ENCODE measurements around the gene SLC7A6OS. TPM values are rescaled to one million over a fixed set of nuclear protein-coding genes. Genes with fewer than 3 reads are reported as not detected.

SLC7A6OS gene
- total RNA-seq, 3 donors from 2014 or later: 16.4 to 18.6 (median 16.5) TPM

GRCh38 chr16:68299571-68300453 is 10.9 kb downstream of the SLC7A6OS start:
- intact Hi-C loops (cut with DNase I; ENCODE audit: low total_unique reads): no loop called here
- DNase-seq (ENCODE audit: low spot score in 2 of 2): no peak
- no peak for TF ChIP-seq POLR2AphosphoS5 (IDR thresholded peaks at IDR 0.05)
- no peak for TF ChIP-seq CTCF (IDR thresholded peaks at IDR 0.05)
- no peak for TF ChIP-seq POLR2A (IDR thresholded peaks at IDR 0.05)
- Histone ChIP-seq H3K27ac (peak overlapping the region in 1 of 2 donors; percentile 65), H3K4me1 (no peaks in the 10 kb centered on the region), H3K9me3 (no peaks in the 10 kb centered on the region), H3K4me3 (no peak overlapping the region), H3K36me3 (peaks cover 4% of the 10 kb centered on the region), H3K27me3 (no peaks in the 10 kb centered on the region)

- Histone ChIP-seq H3K4me3 (no peak overlapping the region), H3K27me3 (no peaks in the 10 kb centered on the region), H3K27ac (peak overlapping the region; percentile 11 to 65), H3K36me3 (peaks cover 4% of the 10 kb centered on the region), H3K9me3 (no peaks in the 10 kb centered on the region), H3K4me1 (no peaks in the 10 kb centered on the region)
- intact Hi-C loops (cut with DNase I; ENCODE audit: low total_unique reads): no loop called here
- DNase-seq (ENCODE audit: low spot score in 2 of 2): no peak
- TF ChIP-seq POLR2AphosphoS5 (IDR thresholded peaks at IDR 0.05): no peak
- TF ChIP-seq CTCF (IDR thresholded peaks at IDR 0.05): no peak
- TF ChIP-seq POLR2A (IDR thresholded peaks at IDR 0.05): no peak
These were observed 11.7 kb downstream of the SLC7A6OS start for GRCh38 chr16:68298907-68299561.

- Histone ChIP-seq H3K27ac (peak overlapping the region in 1 of 2 donors; percentile 65), H3K36me3 (peaks cover 4% of the 10 kb centered on the region)
These were observed 12.4 kb downstream of the SLC7A6OS start for GRCh38 chr16:68298312-68298711.

GRCh38 chr16:68297908-68298307 is 12.8 kb downstream of the SLC7A6OS start:
- intact Hi-C loops (cut with DNase I; ENCODE audit: low total_unique reads): no loop called here

More at GRCh38 chr16:68298312-68298711, 12.4 kb downstream of the SLC7A6OS start:
- H3K9me3 ChIP-seq: no peaks in the 10 kb centered on the region
- H3K4me1 ChIP-seq: no peaks in the 10 kb centered on the region
- intact Hi-C loops (cut with DNase I; ENCODE audit: low total_unique reads): no loop called here
- no peak for TF ChIP-seq CTCF (IDR thresholded peaks at IDR 0.05)
- TF ChIP-seq POLR2AphosphoS5 (IDR thresholded peaks at IDR 0.05): no peak
- TF ChIP-seq POLR2A (IDR thresholded peaks at IDR 0.05): no peak
- DNase-seq (ENCODE audit: low spot score in 2 of 2): no peak
- H3K4me3 ChIP-seq: no peak overlapping the region
- H3K27me3 ChIP-seq: no peaks in the 10 kb centered on the region

More at GRCh38 chr16:68297908-68298307, 12.8 kb downstream of the SLC7A6OS start:
- Histone ChIP-seq H3K27me3 (no peaks in the 10 kb centered on the region), H3K9me3 (no peaks in the 10 kb centered on the region), H3K4me1 (no peaks in the 10 kb centered on the region), H3K27ac (peak overlapping the region in 1 of 2 donors; percentile 65), H3K4me3 (no peak overlapping the region), H3K36me3 (peaks cover 4% of the 10 kb centered on the region)
- no peak for DNase-seq (ENCODE audit: low spot score in 2 of 2)
- TF ChIP-seq POLR2A (IDR thresholded peaks at IDR 0.05) (no peak), CTCF (IDR thresholded peaks at IDR 0.05) (no peak), POLR2AphosphoS5 (IDR thresholded peaks at IDR 0.05) (no peak)
